GM12801 (cell line): ENCODE data around the gene DOCK8.

Experiments
- CTCF ChIP-seq: IDR thresholded peaks from one replicate; pipeline ENCODE4 v1.5.1; 2011; ENCODE audit warnings: control low read depth; ENCODE audit not compliant: insufficient read length; ENCODE audit errors: extremely low read depth

DOCK8 gene

GRCh38 chr9:303502-303901 lies 88.8 kb downstream of the DOCK8 start:
- TF ChIP-seq CTCF = no peak

- TF ChIP-seq CTCF = no peak
Observed at GRCh38 chr9:304106-304505, 89.4 kb downstream of the DOCK8 start.

GRCh38 chr9:304519-305185 lies 90.0 kb downstream of the DOCK8 start:
- TF ChIP-seq CTCF = no peak

DNA sequence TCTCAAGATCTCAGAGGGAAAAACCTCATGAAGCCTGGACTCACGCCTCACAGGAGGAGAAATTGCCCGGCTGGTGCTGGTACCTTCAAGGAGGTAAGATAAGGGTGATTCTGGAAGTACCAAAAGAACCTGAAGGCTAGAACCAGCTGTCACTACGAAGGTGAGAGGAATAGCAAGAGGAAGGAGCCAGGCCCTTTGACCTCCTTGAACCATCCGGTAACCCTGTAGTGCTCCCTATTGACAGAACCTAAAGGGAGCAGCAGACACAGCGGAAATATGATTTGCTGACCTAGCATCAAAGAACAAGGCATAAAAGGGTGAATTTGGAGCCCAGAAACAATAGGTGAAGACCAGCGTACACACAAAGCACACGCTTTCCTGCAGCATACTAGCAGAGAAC lies 92.2 kb downstream of the DOCK8 start:
- no peak for TF ChIP-seq CTCF

DNA sequence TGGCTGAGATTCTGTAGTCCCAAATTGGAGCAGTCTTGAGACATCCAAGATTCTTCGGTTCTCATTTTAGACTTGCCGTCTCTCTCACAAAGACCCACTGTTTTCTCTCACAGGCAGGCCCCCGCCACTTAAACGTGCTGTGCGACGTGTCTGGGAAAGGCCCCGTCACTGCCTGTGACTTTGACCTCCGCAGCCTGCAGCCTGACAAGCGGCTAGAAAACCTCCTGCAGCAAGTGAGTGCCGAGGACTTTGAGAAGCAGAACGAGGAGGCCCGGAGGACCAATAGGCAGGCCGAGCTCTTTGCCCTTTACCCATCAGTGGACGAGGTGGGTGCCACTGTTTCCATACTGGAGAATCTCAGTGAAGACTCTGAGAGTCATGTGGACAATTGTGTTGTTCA lies 97.2 kb downstream of the DOCK8 start:
- no peak for TF ChIP-seq CTCF

DNA sequence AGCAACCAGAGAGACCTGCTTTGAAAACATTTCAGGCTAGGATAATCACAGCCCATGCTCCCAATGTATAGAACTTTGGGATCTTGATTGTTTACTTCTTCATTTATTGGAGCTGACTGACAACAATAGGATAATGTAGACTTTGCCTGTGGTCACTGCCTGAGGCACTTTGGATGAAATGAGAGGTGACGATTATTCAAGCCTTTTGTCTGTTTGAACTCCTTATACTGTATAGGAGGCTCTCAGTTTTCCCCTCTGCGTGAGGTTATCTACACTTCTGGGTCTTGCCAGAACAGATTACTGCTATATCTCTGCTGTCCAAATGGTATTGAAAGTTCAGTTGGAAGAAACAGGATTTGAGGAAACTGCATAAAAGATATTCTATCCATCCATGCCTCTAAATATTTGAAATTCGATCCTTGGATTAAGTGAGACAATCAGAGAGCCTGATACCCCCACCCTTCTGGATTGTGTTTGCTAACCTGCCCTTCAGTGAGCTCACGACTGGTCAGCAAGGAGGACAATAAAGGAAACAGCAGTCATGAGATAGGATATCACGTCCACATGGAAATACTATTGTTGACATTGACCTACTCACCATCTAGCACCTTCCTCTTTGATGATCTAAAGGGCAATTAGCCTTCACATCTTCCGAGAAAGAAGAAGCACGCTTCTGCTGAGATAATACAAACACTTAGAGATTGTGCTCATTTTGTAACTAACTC lies 98.1 kb downstream of the DOCK8 start:
- no peak for TF ChIP-seq CTCF

- TF ChIP-seq CTCF = no peak
Observed at GRCh38 chr9:316382-316965, 101.8 kb downstream of the DOCK8 start.
